Large intestine (tissue), 12 donors: Measurements from ENCODE around the gene DUSP19. TPM values are rescaled to one million over a fixed set of nuclear protein-coding genes. Genes with fewer than 3 reads are reported as not detected.

Experiments used
- DNase-seq, 2 donors: peaks; one replicate each; pipeline versions ENCODE4 v3.0.0 to v3.0.0-alpha.2; 2013
- H3K27ac ChIP-seq: one replicate; pipeline ENCODE4 v1.5.1; 2013; ENCODE audit warnings: low read length
- H3K27me3 ChIP-seq: 2 replicates; pipeline ENCODE4 v1.6.1; 2013; ENCODE audit warnings: low read length; ENCODE audit not compliant: control insufficient read depth, insufficient read depth
- H3K36me3 ChIP-seq: 2 replicates; pipeline ENCODE4 v1.6.1; 2013; ENCODE audit warnings: low read length; ENCODE audit not compliant: control insufficient read depth, insufficient read depth
- H3K4me1 ChIP-seq: one replicate; pipeline ENCODE4 v1.6.1; 2013; ENCODE audit warnings: low read length; ENCODE audit not compliant: control insufficient read depth, insufficient read depth
- H3K4me3 ChIP-seq: one replicate; pipeline ENCODE4 v1.5.1; 2013; ENCODE audit warnings: low read length
- H3K9me3 ChIP-seq: one replicate; pipeline ENCODE4 v1.6.1; 2013; ENCODE audit warnings: mild to moderate bottlenecking, low read depth, low read length, moderate library complexity; ENCODE audit not compliant: control insufficient read depth
- WGBS: methylation state at CpG from one replicate; pipeline ENCODE4 v1.1.5; 2013; ENCODE audit warnings: low lambda C conversion rate; ENCODE audit not compliant: insufficient coverage; 5-methylcytosine and 5-hydroxymethylcytosine counted together
- long read RNA-seq, 11 donors: transcript quantifications; one replicate each; lab custom pipeline, GENCODE V29; 2026
- polyA plus RNA-seq: library from polyadenylated mRNA; unstranded; fragments of 120-200 nt; gene quantifications from one replicate; pipeline ENCODE4 v1.2.1, GENCODE V29; 2013

Gene DUSP19
- 3.2 TPM for polyA plus RNA-seq
- long read RNA-seq, donor 1, partial matches to known transcripts = 0 of 1 reads
- long read RNA-seq, donor 1, other reads (novel, unspliced or antisense) = 0 of 1 reads
- long read RNA-seq, donor 2, full-length matches to known transcripts = 1 of 1 reads
- long read RNA-seq, donor 2, partial matches to known transcripts = 0 of 1 reads
- long read RNA-seq, donor 2, other reads (novel, unspliced or antisense) = 0 of 1 reads
- long read RNA-seq, donor 3 = 0 reads
- long read RNA-seq, donor 4 = 0 reads
- long read RNA-seq, donor 5, full-length matches to known transcripts = 1 of 1 reads
- long read RNA-seq, donor 5, partial matches to known transcripts = 0 of 1 reads
- long read RNA-seq, donor 5, other reads (novel, unspliced or antisense) = 0 of 1 reads
- long read RNA-seq, donor 6 = 0 reads
- long read RNA-seq, donor 7 = 0 reads
- long read RNA-seq, donor 8, full-length matches to known transcripts = 1 of 1 reads
- long read RNA-seq, donor 8, partial matches to known transcripts = 0 of 1 reads
- long read RNA-seq, donor 8, other reads (novel, unspliced or antisense) = 0 of 1 reads
- long read RNA-seq, donor 9 = 0 reads
- long read RNA-seq, donor 10, full-length matches to known transcripts = 1 of 1 reads
- long read RNA-seq, donor 10, partial matches to known transcripts = 0 of 1 reads
- long read RNA-seq, donor 10, other reads (novel, unspliced or antisense) = 0 of 1 reads
- long read RNA-seq, donor 11, full-length matches to known transcripts = 2 of 2 reads
- long read RNA-seq, donor 11, partial matches to known transcripts = 0 of 2 reads
- long read RNA-seq, donor 11, other reads (novel, unspliced or antisense) = 0 of 2 reads

- DNase-seq = peak; percentile 93 to 97
- Histone ChIP-seq H3K27ac (peak within 1 kb of the TSS; percentile 77), H3K9me3 (no peaks in the 10 kb centered on the region), H3K4me1 (no peaks in the 10 kb centered on the region), H3K36me3 (no peaks in the 10 kb centered on the region), H3K27me3 (no peaks in the 10 kb centered on the region), H3K4me3 (peak within 1 kb of the TSS; percentile 67)
- 20% methylated on average over 1 of the region's 20 CpGs for whole genome bisulfite sequencing
These were observed at the start of gene DUSP19 for GRCh38 chr2:183078464-183079138. Gene DUSP19 (plus strand): TSS chr2:183078747. CDS start chr2:183078934, 187 bp downstream.

GRCh38 chr2:183029219-183029618 is 49.3 kb upstream of the DUSP19 start:
- WGBS = 100% methylated on average over 1 of the region's 2 CpGs
- H3K27me3 ChIP-seq = no peaks in the 10 kb centered on the region
- no peaks in the 10 kb centered on the region for H3K36me3 ChIP-seq
- no peak for DNase-seq
- no peak overlapping the region for H3K27ac ChIP-seq
- H3K9me3 ChIP-seq = no peaks in the 10 kb centered on the region
- H3K4me3 ChIP-seq = no peak overlapping the region
- H3K4me1 ChIP-seq = peaks cover 6% of the 10 kb centered on the region

- Histone ChIP-seq H3K36me3 (no peaks in the 10 kb centered on the region), H3K4me1 (peaks cover 3% of the 10 kb centered on the region), H3K27me3 (no peaks in the 10 kb centered on the region), H3K27ac (no peak overlapping the region), H3K4me3 (no peak overlapping the region), H3K9me3 (no peaks in the 10 kb centered on the region)
- peak in 1 of 2 donors; percentile 17 for DNase-seq
- WGBS = 33% methylated on average over 1 of the region's 4 CpGs
These were observed 46.4 kb upstream of the DUSP19 start for GRCh38 chr2:183031911-183032794.

- Histone ChIP-seq H3K9me3 (no peaks in the 10 kb centered on the region), H3K4me3 (no peak overlapping the region), H3K4me1 (peaks cover 3% of the 10 kb centered on the region), H3K27me3 (no peaks in the 10 kb centered on the region), H3K27ac (no peak overlapping the region), H3K36me3 (no peaks in the 10 kb centered on the region)
- DNase-seq = no peak
- no CpG with 5 or more reads among the region's 1 CpG for WGBS
These were observed 44.6 kb upstream of the DUSP19 start for GRCh38 chr2:183033951-183034350.

- WGBS = 89% methylated on average over 1 of the region's 1 CpG
- Histone ChIP-seq H3K4me1 (peaks cover 3% of the 10 kb centered on the region), H3K36me3 (no peaks in the 10 kb centered on the region), H3K27me3 (no peaks in the 10 kb centered on the region), H3K27ac (no peak overlapping the region), H3K9me3 (no peaks in the 10 kb centered on the region), H3K4me3 (no peak overlapping the region)
- DNase-seq = no peak
These were observed 43.7 kb upstream of the DUSP19 start for GRCh38 chr2:183034806-183035205.

- Histone ChIP-seq H3K27me3 (no peaks in the 10 kb centered on the region), H3K4me3 (peak overlapping the region; percentile 72), H3K36me3 (no peaks in the 10 kb centered on the region), H3K9me3 (no peaks in the 10 kb centered on the region), H3K27ac (no peak overlapping the region), H3K4me1 (peaks cover 3% of the 10 kb centered on the region)
- peak in 1 of 2 donors; percentile 8 for DNase-seq
- WGBS = 100% methylated on average over 1 of the region's 2 CpGs
These were observed 43.1 kb upstream of the DUSP19 start for GRCh38 chr2:183035298-183035953.

GRCh38 chr2:183035954-183036669 is 42.4 kb upstream of the DUSP19 start:
- H3K9me3 ChIP-seq = no peaks in the 10 kb centered on the region
- H3K4me3 ChIP-seq = peak overlapping the region; percentile 72
- peaks cover 3% of the 10 kb centered on the region for H3K4me1 ChIP-seq
- no peaks in the 10 kb centered on the region for H3K36me3 ChIP-seq
- 40% methylated on average over 1 of the region's 2 CpGs for WGBS
- peak in 1 of 2 donors; percentile 5 for DNase-seq
- no peaks in the 10 kb centered on the region for H3K27me3 ChIP-seq
- peak overlapping the region; percentile 87 for H3K27ac ChIP-seq

GRCh38 chr2:183037074-183037552 is 41.4 kb upstream of the DUSP19 start:
- H3K27me3 ChIP-seq = no peaks in the 10 kb centered on the region
- no peaks in the 10 kb centered on the region for H3K9me3 ChIP-seq
- peak overlapping the region; percentile 72 for H3K4me3 ChIP-seq
- whole genome bisulfite sequencing = 10% methylated on average over 2 of the region's 4 CpGs
- DNase-seq = no peak
- peak overlapping the region; percentile 87 for H3K27ac ChIP-seq
- no peaks in the 10 kb centered on the region for H3K36me3 ChIP-seq
- H3K4me1 ChIP-seq = peaks cover 3% of the 10 kb centered on the region
